HTR-8/SVneo (cell line): ENCODE measurements around the gene HCAR2.
"Not testable (repeated sequence)": the region's sequence is repeated elsewhere in the genome, so short reads cannot be mapped to it uniquely, and the experiment has no call there.

Source experiments
- DNase-seq: peaks from one replicate; pipeline ENCODE4 v3.0.0; 2011; ENCODE audit warnings: low spot score, mixed read lengths; ENCODE audit not compliant: insufficient read length
- FAIRE-seq: peaks from 2 replicates; lab custom pipeline; 2011; peaks lifted over from hg19 to GRCh38; lab: Jason Lieb, UNC

HCAR2 gene

GRCh38 chr12:122669397-122670070, 33.6 kb downstream of the HCAR2 start:
- FAIRE-seq: no peak
- DNase-seq: no peak

- DNase-seq (no peak), FAIRE-seq (no peak)
Observed at GRCh38 chr12:122668268-122668667, 34.9 kb downstream of the HCAR2 start.

GRCh38 chr12:122665759-122666158, 37.4 kb downstream of the HCAR2 start:
- no peak for DNase-seq
- no peak for FAIRE-seq

- FAIRE-seq: no peak
Observed at GRCh38 chr12:122665349-122665748, 37.8 kb downstream of the HCAR2 start.

GRCh38 chr12:122661938-122662337, 41.2 kb downstream of the HCAR2 start:
- FAIRE-seq (no peak), DNase-seq (no peak)

More at GRCh38 chr12:122665349-122665748, 37.8 kb downstream of the HCAR2 start:
- DNase-seq: no peak

- DNase-seq (no peak), FAIRE-seq (no peak)
Observed at GRCh38 chr12:122661246-122661645, 41.9 kb downstream of the HCAR2 start.

GRCh38 chr12:122659579-122659978, 43.6 kb downstream of the HCAR2 start:
- FAIRE-seq (no peak), DNase-seq (no peak)

GRCh38 chr12:122656298-122656697, 46.9 kb downstream of the HCAR2 start:
- DNase-seq: no peak
- no peak for FAIRE-seq

- DNase-seq, FAIRE-seq: not testable (repeated sequence)
Observed at GRCh38 chr12:122653291-122653690, 49.9 kb downstream of the HCAR2 start.

GRCh38 chr12:122651520-122652224, 51.5 kb downstream of the HCAR2 start:
- DNase-seq: no peak

More at GRCh38 chr12:122651520-122652224, 51.5 kb downstream of the HCAR2 start:
- FAIRE-seq: no peak
